Type B pancreatic cell (in vitro differentiated cells): ENCODE results near the gene PRSS56. TPM values are rescaled to one million over a fixed set of nuclear protein-coding genes. Genes with fewer than 3 reads are reported as not detected.

Experiments used
- DNase-seq: peaks from one replicate; pipeline ENCODE4 v3.0.0; 2021; ENCODE audit warnings: mixed read lengths; ENCODE audit not compliant: unreplicated experiment; ENCODE audit errors: extremely low spot score
- H3K27ac Mint-ChIP-seq: 2 replicates; pipeline ENCODE4 v1.8.0; 2021; ENCODE audit warnings: mild to moderate bottlenecking, mixed read lengths
- H3K27me3 Mint-ChIP-seq: 2 replicates; pipeline ENCODE4 v1.8.0; 2021; ENCODE audit warnings: mixed read lengths
- H3K36me3 Mint-ChIP-seq: 2 replicates; pipeline ENCODE4 v1.8.0; 2021; ENCODE audit warnings: mixed read lengths
- H3K4me1 Mint-ChIP-seq: one replicate; pipeline ENCODE4 v1.8.0; 2021; ENCODE audit warnings: mixed read lengths; ENCODE audit not compliant: unreplicated experiment
- H3K4me3 Mint-ChIP-seq: 2 replicates; pipeline ENCODE4 v1.8.0; 2021; ENCODE audit warnings: mild to moderate bottlenecking, mixed read lengths
- H3K9me3 Mint-ChIP-seq: 2 replicates; pipeline ENCODE4 v1.8.0; 2021; ENCODE audit warnings: mixed read lengths
- CTCF ChIP-seq: fragments of 200-600 bp; sonication (generic); conservative IDR thresholded peaks from 2 replicates; pipeline ENCODE4 v1.5.0; 2021; ENCODE audit warnings: antibody characterized with exemption, mild to moderate bottlenecking
- total RNA-seq: library from RNA; stranded (reverse); gene quantifications from 2 replicates; pipeline ENCODE4 v1.2.1, GENCODE V29; 2021; ENCODE audit warnings: low replicate concordance

Gene PRSS56
- total RNA-seq, 1 donor from 2014 or later: 0.34 TPM

- H3K4me1 Mint-ChIP-seq: no peaks in the 10 kb centered on the region
- no peak for DNase-seq
- no peak overlapping the region for H3K4me3 Mint-ChIP-seq
- peaks cover 39% of the 10 kb centered on the region for H3K27me3 Mint-ChIP-seq
- no peaks in the 10 kb centered on the region for H3K9me3 Mint-ChIP-seq
- H3K36me3 Mint-ChIP-seq: no peaks in the 10 kb centered on the region
- no peak overlapping the region for H3K27ac Mint-ChIP-seq
- TF ChIP-seq CTCF: no peak
Measured at GRCh38 chr2:232478571-232479340, 41.4 kb upstream of the PRSS56 start.

GRCh38 chr2:232479341-232480200 is 40.6 kb upstream of the PRSS56 start:
- peaks cover 41% of the 10 kb centered on the region for H3K27me3 Mint-ChIP-seq

GRCh38 chr2:232480201-232481190 is 39.7 kb upstream of the PRSS56 start:
- no peak for DNase-seq
- no peak overlapping the region for H3K4me3 Mint-ChIP-seq
- H3K27me3 Mint-ChIP-seq: peaks cover 46% of the 10 kb centered on the region

More at GRCh38 chr2:232479341-232480200, 40.6 kb upstream of the PRSS56 start:
- TF ChIP-seq CTCF: no peak
- Mint-ChIP-seq H3K27ac (no peak overlapping the region), H3K36me3 (no peaks in the 10 kb centered on the region), H3K4me1 (no peaks in the 10 kb centered on the region), H3K4me3 (no peak overlapping the region), H3K9me3 (no peaks in the 10 kb centered on the region)
- no peak for DNase-seq

GRCh38 chr2:232481322-232482140 is 38.7 kb upstream of the PRSS56 start:
- H3K27ac Mint-ChIP-seq: no peak overlapping the region
- H3K9me3 Mint-ChIP-seq: no peaks in the 10 kb centered on the region
- no peak overlapping the region for H3K4me3 Mint-ChIP-seq
- H3K27me3 Mint-ChIP-seq: peaks cover 44% of the 10 kb centered on the region
- no peak for DNase-seq
- no peaks in the 10 kb centered on the region for H3K4me1 Mint-ChIP-seq
- H3K36me3 Mint-ChIP-seq: no peaks in the 10 kb centered on the region
- no peak for TF ChIP-seq CTCF

More at GRCh38 chr2:232480201-232481190, 39.7 kb upstream of the PRSS56 start:
- Mint-ChIP-seq H3K9me3 (no peaks in the 10 kb centered on the region), H3K4me1 (no peaks in the 10 kb centered on the region), H3K27ac (no peak overlapping the region), H3K36me3 (no peaks in the 10 kb centered on the region)
- no peak for TF ChIP-seq CTCF
